Vagina (tissue), 2 donors: ENCODE data around the gene MYO3B.

ENCODE experiments used
- CTCF ChIP-seq, 3 experiments: fragments of 450-650 bp in 2 of 3; fragments of 200-600 bp in 1 of 3; sonication (generic) in 1 of 3; IDR thresholded peaks; one replicate each; pipeline ENCODE4 v1.5.1; 2017 to 2019; ENCODE audit warnings: antibody characterized with exemption in 3 of 3, mild to moderate bottlenecking in 2 of 3, moderate library complexity in 2 of 3
- POLR2A ChIP-seq, 2 donors: fragments of 450-650 bp; IDR thresholded peaks; one replicate each; pipeline ENCODE4 v1.6.1; 2017; ENCODE audit warnings: antibody characterized with exemption in 2 of 2, mild to moderate bottlenecking in 2 of 2, moderate library complexity in 2 of 2
- POLR2AphosphoS5 ChIP-seq, 2 donors: sonication (generic); formaldehyde crosslinking; IDR thresholded peaks; one replicate each; pipeline ENCODE4 v1.9.0; 2017; ENCODE audit warnings: antibody characterized with exemption in 2 of 2, mild to moderate bottlenecking in 2 of 2, low read depth in 1 of 2; ENCODE audit not compliant: insufficient read depth in 1 of 2

- TF ChIP-seq CTCF (IDR thresholded peaks at IDR 0.05) (no peak), POLR2AphosphoS5 (IDR thresholded peaks at IDR 0.05; ENCODE audit: insufficient read depth in 1 of 2, low read depth in 1 of 2) (no peak), POLR2A (IDR thresholded peaks at IDR 0.05) (no peak)
Observed at GRCh38 chr2:170307052-170307451, 129.1 kb downstream of the MYO3B start.
